ENCODE measurements around the gene IGFL4.
"Not testable (repeated sequence)": the region's sequence is repeated elsewhere in the genome, so short reads cannot be mapped to it uniquely, and the experiment has no call there.

Gene IGFL4
- long read RNA-seq, donor 1: 0 reads
- long read RNA-seq, donor 2: 0 reads
- long read RNA-seq, donor 3: 0 reads
- long read RNA-seq, donor 4: 0 reads
- long read RNA-seq, donor 5: 0 reads
- long read RNA-seq, donor 6: 0 reads
- long read RNA-seq, donor 7: 0 reads
- long read RNA-seq, donor 8: 0 reads

DNA sequence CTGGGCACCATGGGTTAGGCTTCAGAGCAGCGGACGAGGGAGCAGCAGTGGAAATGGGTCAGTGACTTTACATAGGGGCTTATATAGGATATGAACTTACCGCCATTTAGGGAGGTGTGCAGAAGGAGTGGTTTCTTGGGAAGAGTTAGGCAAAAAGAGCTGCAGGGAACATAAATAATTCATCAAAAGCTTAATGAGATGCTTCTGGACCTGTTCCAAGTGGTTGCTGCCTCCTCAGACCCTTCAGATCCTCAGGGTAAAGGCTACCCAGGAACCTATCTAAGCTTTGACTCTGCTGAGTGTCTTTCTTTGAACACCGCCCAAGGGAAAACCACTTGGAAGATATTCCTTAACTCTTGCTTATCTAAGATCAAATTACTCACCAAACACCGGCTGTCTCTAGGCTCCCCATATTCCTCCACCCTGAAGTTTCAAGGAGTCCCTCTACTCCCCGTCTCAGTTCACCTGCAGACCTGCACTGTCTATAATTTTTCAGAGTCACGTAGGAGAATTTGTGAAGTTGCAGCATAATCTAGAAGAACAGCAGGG, at the start of gene IGFL4:
IGFL4 (minus strand) TSS at position 51 of the 549 bp plus-strand sequence; CDS start at position 11, 40 bp downstream.
- no peak for DNase-seq

DNA sequence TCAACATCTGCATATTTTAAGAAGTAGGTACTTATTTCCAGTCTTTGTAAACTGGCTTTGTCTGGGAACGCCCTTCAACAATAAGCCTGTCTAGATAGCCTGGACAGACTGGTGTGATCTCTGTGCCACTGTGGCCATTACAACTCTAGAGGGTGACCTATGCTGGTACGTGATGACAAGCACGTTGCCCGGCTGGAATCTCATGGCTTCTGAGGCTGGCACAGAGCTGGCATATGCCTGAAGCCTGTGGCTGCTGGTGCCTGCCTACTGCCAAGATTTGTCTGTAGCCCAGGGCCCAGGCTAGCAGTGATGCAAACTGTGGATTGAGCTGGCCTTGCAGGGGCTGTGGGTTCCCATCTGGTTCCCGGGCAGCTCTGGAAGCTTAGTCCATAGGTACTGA, 49.6 kb upstream of the IGFL4 start:
- no peak for DNase-seq

DNA sequence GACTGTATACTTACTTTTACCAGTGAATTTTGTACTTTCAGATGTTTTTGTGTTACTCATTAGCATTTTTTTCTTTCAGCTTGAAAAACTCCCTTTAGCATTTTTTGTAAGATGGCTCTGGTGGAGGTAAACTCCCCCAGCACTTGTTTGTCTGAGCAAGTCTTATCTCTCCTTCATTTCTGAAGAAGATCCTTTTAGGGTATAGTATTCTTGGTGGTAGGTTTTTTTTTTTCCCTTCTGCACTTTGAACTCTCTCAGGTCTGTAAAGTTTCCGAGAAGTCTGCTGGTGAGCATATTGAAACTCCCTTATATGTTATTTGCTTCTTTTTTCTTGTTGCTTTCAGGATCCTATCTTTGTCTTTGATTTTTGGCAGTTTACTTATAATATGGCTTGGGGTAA, 48.6 kb upstream of the IGFL4 start:
- DNase-seq: no peak

DNA sequence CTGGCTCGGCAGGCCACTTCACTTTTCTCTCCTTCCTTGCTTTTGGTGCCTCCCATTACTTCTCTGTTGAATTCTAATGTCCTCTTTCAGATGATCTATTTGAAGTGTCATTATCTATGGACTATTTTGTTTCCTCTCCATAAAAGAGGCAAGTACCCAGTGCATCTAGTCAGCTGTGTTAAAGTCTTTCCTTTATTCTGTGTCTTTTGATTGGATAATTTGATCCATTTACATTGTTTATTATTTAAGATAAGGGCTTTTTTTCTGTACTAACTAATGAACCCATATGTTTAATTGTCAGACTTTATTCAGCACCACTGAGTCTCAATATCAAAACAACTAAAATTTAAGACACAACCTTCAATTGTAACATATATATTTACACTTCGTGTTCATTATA, 47.3 kb upstream of the IGFL4 start:
- DNase-seq: no peak

DNA sequence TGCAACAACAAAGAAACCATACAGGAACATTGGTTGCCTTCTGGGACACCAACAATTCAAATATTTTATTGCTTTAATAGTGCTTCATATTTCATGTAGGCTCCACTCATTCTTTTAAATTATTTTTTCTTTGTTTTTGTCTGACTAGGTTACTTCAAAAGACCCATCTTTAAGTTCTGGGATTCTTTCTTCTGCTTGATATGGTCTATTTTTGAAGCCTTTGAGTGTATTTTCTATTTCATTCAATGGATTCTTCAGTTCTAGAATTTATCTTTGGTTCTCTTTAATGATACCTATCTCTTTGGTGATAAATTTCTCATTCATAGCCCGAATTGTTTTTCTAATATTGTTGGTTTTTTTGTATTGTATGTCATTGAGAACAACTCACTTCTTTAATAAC, 45.1 kb upstream of the IGFL4 start:
- DNase-seq: no peak

DNA sequence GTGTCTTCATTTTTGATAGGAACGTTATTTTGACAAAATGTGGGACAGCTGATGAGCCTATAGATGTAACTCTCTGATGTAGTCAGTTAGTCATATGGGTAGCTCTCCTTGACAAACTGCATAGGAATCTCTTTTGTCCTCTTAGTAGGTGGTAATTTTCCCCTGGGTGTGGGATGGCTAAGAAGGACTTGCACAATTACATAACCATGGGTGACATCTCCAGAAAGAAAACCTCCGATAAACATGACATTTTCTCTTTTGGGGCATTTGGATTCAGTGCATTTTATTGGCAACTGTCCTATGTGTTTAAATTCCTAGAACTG, 41.9 kb upstream of the IGFL4 start:
- DNase-seq: no peak

DNA sequence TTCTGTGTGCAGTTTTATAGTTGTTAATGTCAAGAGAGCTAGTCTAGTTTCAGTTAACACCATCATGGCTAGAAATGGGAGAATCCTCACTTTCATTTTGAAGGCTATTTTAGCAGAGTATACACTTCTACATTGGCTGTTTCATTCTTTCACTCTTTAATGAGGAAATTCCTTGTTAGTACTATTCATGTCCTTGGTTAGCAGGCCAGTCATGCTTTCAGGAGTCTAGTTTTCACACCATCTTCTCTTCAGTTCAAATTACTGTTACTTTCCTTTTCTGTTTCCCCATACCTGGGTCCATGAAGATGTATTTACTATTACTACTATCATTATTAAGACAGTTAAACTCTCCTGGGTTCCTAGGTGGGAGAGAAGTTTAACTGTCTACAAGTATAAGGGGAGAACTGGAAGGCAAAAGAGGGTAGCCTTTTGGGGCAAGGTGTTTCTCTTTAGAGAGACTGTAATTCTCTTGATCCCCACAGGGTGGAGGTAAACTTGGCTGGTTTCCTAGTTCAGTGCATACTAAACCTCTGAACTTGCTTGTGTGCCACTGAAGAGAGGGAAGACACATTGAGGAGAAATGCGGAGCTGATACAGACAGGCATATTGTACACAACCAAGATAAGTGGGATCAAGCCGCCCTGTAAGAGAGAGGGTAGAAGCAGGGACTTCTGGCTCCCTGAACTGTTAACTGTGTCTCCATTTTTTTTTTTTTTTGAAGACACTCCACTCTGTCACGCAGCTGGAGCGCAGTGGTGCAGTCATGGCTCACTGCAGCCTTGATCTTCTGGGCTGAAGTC, 41.3 kb upstream of the IGFL4 start:
- no peak for DNase-seq

DNA sequence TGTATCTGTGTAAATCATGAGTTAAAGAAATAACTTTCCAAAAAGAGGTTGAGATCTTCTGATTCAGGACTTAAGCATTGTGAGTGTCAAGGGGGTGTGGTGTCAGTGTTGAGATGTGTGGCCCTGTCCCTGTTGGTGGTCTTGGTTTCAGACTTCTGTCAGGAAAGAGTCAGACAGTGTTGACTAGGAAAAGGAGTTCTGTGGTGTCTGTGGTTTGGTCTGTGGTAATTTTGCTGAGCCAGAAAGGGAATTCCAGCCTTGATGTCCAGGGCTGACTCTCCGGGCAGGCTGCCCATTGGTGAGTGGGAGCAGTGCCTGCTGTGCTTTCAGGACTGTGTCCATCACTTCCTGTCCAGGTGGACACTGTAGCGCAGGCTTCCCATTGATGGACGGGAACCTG, 39.8 kb upstream of the IGFL4 start:
- no peak for DNase-seq

DNA sequence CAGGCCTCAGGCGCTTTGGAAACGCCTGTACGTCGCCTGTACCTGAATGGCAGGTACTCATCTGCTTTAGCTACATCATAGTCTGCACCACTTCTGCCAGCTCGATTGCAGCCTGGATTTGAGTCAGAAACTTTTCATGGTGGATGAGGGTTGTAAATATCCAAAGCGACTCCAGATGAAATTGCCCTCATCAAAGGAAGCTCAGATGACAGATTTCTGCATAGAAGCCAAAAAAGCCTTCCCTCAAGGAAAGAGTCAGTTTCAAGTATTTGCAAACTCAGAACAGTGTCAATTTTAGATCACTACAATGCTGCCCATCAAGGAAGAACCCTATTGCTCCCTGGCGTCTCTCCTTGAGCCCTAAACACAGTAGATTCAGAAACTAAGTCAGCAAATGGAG, 38.8 kb upstream of the IGFL4 start:
- no peak for DNase-seq

DNA sequence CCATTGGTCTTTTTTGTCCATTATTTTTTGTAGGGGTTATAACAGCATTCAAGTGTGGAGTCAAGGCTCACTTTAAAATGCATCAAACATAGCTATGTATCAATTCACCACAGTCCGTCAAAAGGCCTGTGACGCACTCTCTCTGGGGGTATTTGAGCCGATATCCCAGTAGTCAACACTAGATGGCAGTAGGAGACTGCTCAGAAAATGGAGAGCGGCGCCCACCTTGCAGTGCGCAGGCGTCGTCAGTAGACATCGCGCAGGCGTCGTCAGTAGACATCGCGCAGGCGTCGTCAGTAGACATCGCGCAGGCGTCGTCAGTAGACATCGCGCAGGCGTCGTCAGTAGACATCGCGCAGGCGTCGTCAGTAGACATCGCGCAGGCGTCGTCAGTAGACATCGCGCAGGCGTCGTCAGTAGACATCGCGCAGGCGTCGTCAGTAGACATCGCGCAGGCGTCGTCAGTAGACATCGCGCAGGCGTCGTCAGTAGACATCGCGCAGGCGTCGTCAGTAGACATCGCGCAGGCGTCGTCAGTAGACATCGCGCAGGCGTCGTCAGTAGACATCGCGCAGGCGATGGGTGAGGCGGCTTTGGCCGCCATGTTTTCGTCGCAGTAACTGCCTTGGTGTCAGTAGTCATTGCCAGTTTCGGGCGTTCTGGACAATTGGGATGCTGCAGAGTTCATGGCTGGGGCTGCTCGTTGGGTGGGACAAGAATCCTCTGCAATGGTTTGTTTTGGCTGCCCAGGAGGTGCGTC, 38.0 kb upstream of the IGFL4 start:
- DNase-seq: not testable (repeated sequence)

DNA sequence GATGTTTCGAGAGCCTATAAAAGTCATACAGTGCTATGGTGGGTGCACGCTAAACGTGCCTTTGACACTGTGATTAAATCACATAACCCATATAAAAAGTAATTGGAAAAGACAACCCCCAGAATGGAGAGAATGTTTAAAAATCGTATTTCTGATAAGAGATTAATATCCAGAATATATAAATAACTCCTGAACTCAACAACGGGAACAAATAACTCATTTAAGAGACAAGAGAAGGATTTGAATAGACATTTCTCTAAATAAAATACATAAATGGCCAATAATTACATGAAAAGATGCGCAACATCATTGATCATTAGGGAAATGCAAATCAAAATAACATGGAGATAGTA, 37.0 kb upstream of the IGFL4 start:
- DNase-seq: no peak

DNA sequence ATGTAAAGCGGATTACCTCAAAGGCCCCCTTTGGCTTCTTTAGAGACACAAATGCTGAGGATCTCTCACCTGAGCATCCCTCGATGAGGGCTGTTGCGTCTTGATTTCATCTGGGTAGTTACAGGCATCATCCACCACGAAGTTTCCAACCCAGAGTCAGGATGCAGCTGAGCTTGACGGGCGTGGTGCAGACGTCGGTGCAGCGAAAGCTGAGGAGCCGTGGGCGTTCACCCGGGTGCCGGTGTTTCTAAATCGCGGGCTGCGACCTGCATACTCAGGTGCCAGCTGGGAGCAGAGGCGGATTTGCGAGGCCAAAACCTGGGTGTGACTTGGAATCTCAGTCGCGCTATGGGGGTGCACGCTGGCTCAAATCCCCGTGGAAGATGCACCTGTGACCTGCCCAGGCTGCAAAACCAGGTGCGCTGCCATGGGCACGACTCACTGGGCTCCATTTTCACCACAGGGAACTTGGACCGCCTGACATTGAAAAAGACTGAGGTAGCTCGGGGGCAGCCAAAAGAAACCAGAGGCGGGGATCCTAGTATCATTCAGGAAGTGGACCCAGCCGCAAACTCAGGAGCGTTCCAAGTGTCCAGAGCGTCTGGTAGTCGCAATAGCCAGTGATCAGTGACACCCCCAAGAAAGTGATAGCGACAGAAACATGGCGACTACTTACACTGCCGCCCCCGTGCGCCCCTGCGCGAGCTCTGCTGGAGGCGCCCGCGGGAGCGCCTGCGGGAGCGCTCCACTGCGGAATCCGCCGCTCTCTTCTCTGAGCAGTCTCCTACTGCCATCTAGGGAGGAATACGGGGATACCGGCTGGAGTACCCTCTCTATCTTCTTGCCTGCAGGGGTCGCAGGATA, 36.4 kb upstream of the IGFL4 start:
- peak; percentile 75 for DNase-seq

DNA sequence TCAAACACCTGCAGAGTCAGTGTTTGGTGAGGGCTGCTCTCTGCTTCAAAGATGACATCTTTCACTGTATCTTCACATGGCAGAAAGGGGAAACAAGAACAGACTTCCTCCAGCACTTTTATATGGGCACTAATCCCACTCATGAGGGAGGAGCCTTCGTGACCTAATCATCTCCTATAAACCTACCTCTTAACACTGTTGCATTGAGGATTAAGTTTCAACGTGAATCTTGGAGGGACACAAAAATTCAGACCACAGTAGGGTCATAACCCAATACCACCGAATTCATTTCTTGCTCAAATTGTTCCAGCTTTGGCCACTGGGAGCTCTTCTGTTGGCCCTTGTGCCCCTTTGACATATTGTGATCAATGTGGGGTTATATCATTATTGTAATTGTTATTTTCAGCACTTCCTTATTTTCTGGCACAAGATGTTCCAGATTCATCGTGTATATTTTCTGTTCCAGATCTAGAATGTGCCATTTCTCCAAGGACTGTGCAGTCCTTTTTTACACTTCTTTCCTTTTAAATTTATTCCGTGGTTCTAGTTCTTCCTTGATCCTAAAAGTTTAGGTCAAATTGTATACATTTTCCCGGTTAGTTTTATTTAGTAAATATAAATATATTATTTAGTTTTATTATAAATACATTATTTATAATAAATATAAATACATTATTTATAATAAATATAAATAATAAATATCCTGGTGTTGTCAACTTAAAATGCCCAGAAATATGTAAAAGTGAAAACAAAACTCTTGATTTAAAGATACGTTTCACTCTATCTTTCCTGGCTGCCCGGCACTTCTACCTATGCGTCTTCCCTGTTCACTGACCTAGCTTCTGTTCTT, 35.5 kb upstream of the IGFL4 start:
- no peak for DNase-seq

DNA sequence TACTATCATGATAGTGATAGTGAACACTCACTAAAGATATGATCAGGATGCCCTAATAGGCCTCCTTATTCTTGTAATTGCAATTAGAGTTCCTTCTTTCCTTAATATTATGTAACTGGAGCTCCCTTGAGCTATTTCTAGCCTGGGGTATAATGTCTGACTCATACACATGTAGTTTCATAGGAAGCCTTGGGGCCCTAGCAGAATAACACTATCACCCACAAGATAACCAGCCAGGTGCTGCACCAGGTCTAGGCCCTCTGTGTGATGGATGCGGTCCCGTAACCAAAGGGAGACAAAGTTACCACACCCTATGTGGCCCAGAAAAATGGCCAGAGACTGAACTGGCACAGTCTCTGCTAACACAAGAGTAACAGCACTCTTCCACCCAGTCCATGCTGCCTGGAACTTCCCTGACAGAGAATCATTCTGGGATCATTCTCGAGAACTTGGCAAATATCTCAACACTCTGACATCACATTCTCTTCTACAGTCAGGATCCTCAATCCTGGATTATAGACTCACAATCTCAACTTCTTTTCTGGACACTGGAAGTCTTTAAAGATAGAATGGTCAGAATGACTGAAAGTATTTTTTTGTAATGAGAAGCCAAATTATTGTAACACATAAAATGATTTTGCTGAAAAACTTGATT, 32.6 kb upstream of the IGFL4 start:
- DNase-seq: no peak

DNA sequence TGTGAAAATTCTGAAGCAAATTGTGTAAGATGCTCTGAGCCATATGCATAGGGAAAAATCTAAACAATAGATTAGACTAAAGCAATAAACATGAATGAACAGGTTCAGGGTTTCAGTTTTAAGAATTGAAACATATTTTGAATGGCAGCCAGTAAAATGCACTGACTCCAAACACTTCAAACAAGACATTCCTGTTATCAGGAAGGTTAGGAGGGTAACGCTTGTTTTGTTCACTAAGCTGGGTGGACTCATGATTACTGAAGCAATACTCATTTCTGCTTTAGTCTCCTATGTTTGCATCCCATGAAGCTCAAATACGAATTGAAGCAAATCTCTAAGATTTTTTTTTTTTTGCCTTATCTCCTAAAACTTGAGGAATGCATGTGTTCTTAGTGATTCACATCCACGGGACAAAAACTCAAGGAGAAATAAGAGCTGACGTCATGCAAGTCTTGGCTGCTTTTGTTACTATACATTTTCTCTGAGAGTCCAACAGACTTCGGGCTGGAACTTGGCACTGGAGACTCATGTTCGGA, 29.1 kb upstream of the IGFL4 start:
- DNase-seq: no peak

DNA sequence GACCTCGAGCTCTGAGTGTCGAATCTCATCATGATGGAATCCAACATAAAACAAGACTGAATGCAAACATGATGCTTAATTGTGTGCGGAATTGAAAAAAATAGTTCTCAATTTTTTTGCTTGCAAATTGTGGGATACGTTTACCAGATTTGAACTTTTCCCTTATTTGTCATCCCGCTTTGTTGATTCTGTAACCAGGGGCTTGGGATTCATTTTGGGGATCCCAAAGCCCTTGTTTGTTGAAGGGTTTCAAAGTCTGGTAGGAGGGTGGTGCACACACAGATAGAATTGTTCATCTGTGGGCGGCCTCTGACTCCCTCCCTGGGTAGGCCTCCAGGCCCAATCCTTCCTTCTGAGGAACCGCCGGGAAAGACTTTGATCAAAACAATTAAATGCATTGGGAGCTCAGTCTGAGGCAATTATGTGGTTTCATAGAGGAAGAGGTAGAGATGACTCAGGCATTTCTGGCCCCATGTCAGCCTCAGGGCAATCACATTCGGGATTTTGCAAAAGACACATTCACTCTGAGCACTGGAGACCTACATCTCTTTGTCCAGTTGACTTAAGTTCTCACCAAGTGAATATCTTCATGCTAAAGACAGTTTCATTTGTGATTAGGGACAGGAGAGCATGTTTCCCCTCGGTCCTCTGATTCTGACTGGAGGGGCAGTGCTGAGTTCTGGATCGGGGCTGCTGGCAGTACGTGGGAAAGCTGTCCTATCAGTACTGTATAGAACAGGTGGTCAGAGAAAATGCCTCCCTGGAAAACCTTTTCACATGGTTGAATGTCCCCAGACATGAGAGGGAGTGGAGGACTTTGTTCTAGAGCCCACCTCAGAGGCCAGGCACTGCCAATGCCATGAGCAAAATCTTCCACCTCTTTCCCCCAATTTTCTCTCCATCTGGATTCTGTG, 27.8 kb upstream of the IGFL4 start:
- no peak for DNase-seq

DNA sequence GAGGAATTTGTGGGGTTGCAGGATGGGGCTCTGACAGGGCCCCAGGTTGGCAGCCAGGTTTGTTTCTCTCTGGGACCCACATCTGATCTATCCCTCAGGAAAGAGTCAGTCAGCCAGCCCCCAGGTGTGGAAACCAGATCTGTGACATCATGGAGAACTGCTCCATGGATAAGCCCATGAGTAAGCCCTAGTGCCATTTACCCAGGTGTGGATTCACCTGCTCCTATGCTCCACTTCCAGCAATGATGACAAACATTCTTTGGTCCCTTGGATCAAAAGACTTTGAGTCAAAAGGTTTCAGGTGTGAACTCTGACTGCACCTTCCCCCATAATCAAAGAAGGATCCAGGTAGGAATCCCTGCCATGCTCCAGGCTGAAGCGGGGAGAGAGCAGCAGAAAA, 26.9 kb upstream of the IGFL4 start:
- DNase-seq: no peak

DNA sequence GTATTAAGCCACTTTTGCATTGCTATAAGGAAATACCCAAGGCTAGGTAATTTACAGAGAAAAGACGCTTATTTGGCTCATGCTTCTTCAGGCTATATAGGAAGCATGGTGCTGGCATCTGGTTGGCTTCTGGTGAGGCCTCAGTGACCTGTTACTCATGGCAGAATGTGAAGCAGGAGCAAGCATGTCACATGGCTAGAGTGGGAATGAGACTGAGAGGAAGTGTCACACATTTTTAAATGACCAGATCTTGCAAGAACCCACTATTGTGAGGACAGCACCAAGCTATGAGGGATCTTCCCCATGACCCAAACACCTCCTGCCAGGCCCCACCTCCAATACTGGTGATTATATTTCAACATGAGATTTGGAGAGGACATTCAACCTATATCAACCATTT, 25.7 kb upstream of the IGFL4 start:
- DNase-seq: no peak

DNA sequence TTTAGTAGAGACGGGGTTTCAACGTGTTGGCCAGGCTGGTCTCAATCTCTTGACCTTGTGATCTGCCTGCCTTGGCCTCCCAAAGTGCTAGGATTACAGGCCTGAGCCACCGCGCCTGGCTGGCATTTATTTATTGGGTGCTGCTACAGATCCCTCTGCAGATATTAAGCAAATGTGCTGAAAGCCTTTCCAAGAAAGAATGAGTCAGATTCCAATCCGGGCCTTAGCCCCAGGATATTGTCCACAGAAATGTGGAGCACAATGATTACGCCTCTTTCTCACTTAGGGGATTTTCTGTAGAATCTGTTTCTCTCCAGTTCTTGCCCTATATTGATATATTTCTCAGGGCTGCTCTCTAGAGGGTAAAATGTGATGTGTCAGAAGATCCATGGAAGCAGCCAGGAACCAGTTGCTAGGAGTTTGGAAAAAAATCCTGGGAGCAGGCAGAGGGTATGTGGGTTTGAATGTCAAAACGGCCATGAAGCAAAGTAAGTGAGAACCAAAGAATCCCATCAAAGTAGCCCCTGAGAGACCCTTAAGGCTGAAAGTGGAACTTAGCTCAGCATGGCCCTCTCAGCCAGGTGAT, 24.8 kb upstream of the IGFL4 start:
- DNase-seq: no peak
